GM23338 (cell line): Measurements from ENCODE around the gene ACP6. TPM values are rescaled to one million over a fixed set of nuclear protein-coding genes. Genes with fewer than 3 reads are reported as not detected.

Experiments used
- ATAC-seq: fragments of 200-7000 bp; cut with Tn5 transposase; 3 replicates; pipeline ENCODE4 v1.9.1; 2020
- DNase-seq: peaks from one replicate; pipeline ENCODE4 v3.0.0-alpha.2; 2015; ENCODE audit warnings: low spot score
- H2AFZ ChIP-seq: fragments of 200-600 bp; sonication (generic); 2 replicates; pipeline ENCODE4 v1.8.0; 2016; ENCODE audit warnings: antibody characterized with exemption, mild to moderate bottlenecking, moderate library complexity
- H3F3A ChIP-seq: fragments of 200-600 bp; sonication (generic); replicated peaks from 2 replicates; pipeline ENCODE4 v1.8.0; 2017; ENCODE audit warnings: antibody characterized with exemption, mixed run types, low read depth
- H3K27ac ChIP-seq: fragments of 200-600 bp; sonication (generic); 2 replicates; pipeline ENCODE4 v1.6.1; 2016; ENCODE audit warnings: low read depth
- H3K27me3 ChIP-seq: fragments of 200-600 bp; sonication (generic); 2 replicates; pipeline ENCODE4 v1.8.0; 2016; ENCODE audit warnings: mild to moderate bottlenecking, mixed run types, moderate library complexity; ENCODE audit not compliant: insufficient read depth
- H3K36me3 ChIP-seq: fragments of 200-600 bp; sonication (generic); 2 replicates; pipeline ENCODE4 v1.8.0; 2016; ENCODE audit warnings: mild to moderate bottlenecking; ENCODE audit not compliant: insufficient read depth
- H3K4me1 ChIP-seq: fragments of 200-600 bp; sonication (generic); 2 replicates; pipeline ENCODE4 v1.8.0; 2016; ENCODE audit warnings: mild to moderate bottlenecking, moderate library complexity; ENCODE audit not compliant: insufficient read depth
- H3K4me2 ChIP-seq: fragments of 200-600 bp; sonication (generic); 2 replicates; pipeline ENCODE4 v1.7.1; 2017; ENCODE audit warnings: mixed run types
- H3K4me3 ChIP-seq: fragments of 200-600 bp; sonication (generic); 2 replicates; pipeline ENCODE4 v1.6.1; 2016; ENCODE audit warnings: mixed run types
- H3K79me2 ChIP-seq: fragments of 200-600 bp; sonication (generic); replicated peaks from 2 replicates; pipeline ENCODE4 v1.8.0; 2017; ENCODE audit warnings: mild to moderate bottlenecking; ENCODE audit not compliant: insufficient read depth
- H3K9me2 ChIP-seq: fragments of 200-600 bp; sonication (generic); 2 replicates; pipeline ENCODE4 v1.8.0; 2017; ENCODE audit not compliant: insufficient read depth
- H4K20me1 ChIP-seq: fragments of 200-600 bp; sonication (generic); replicated peaks from 2 replicates; pipeline ENCODE4 v1.8.0; 2017; ENCODE audit warnings: mild to moderate bottlenecking; ENCODE audit not compliant: insufficient read depth
- H3K27ac Mint-ChIP-seq: 2 replicates; pipeline ENCODE4 v1.8.0; 2020; ENCODE audit warnings: inconsistent platforms, mild to moderate bottlenecking, moderate library complexity, mixed read lengths
- H3K27me3 Mint-ChIP-seq: 3 replicates; pipeline ENCODE4 v1.8.0; 2022; ENCODE audit warnings: low read depth, mild to moderate bottlenecking, moderate library complexity, mixed read lengths, inconsistent platforms; ENCODE audit not compliant: insufficient read depth, poor library complexity
- H3K36me3 Mint-ChIP-seq: 3 replicates; pipeline ENCODE4 v1.8.0; 2021; ENCODE audit warnings: low read depth, mild to moderate bottlenecking, inconsistent platforms, moderate library complexity, mixed read lengths
- H3K4me1 Mint-ChIP-seq: 3 replicates; pipeline ENCODE4 v1.8.0; 2020; ENCODE audit warnings: mild to moderate bottlenecking, inconsistent platforms, mixed read lengths
- H3K4me3 Mint-ChIP-seq: 3 replicates; pipeline ENCODE4 v1.8.0; 2021; ENCODE audit warnings: moderate library complexity, mild to moderate bottlenecking, inconsistent platforms, mixed read lengths
- H3K9me3 Mint-ChIP-seq: 3 replicates; pipeline ENCODE4 v1.8.0; 2020; ENCODE audit warnings: moderate library complexity, mild to moderate bottlenecking, inconsistent platforms, mixed read lengths
- CREB1 ChIP-seq: fragments of 250-450 bp; sonication (Bioruptor Pico); IDR thresholded peaks from 2 replicates; pipeline ENCODE4 v1.5.0; 2020; ENCODE audit warnings: low read depth, mild to moderate bottlenecking, moderate library complexity
- EZH2 ChIP-seq: fragments of 200-600 bp; sonication (generic); IDR thresholded peaks from one replicate; pipeline ENCODE4 v1.8.0; 2017; ENCODE audit warnings: antibody characterized with exemption, mild to moderate bottlenecking, low read depth; ENCODE audit not compliant: unreplicated experiment
- EZH2phosphoT487 ChIP-seq: fragments of 200-600 bp; sonication (generic); IDR thresholded peaks from one replicate; pipeline ENCODE4 v1.8.1; 2018; ENCODE audit warnings: antibody characterized with exemption; ENCODE audit not compliant: unreplicated experiment
- JUNB ChIP-seq: IDR thresholded peaks from one replicate; pipeline ENCODE4 v1.6.1; 2016; ENCODE audit warnings: antibody characterized with exemption; ENCODE audit not compliant: unreplicated experiment
- NANOG ChIP-seq: IDR thresholded peaks from 2 replicates; pipeline ENCODE4 v1.6.1; 2016; ENCODE audit warnings: antibody characterized with exemption, borderline replicate concordance
- POLR2AphosphoS5 ChIP-seq: IDR thresholded peaks from 2 replicates; pipeline ENCODE4 v1.6.1; 2016; ENCODE audit warnings: antibody characterized with exemption, low read depth
- STAT1 ChIP-seq: IDR thresholded peaks from one replicate; pipeline ENCODE4 v1.6.1; 2016; ENCODE audit warnings: antibody characterized with exemption; ENCODE audit not compliant: unreplicated experiment
- ZNF114 ChIP-seq: fragments of 250-450 bp; sonication (Bioruptor Pico); IDR thresholded peaks from 2 replicates; pipeline ENCODE4 v1.5.0; 2020; ENCODE audit warnings: mild to moderate bottlenecking, moderate library complexity
- ZNF331 ChIP-seq: fragments of 250-450 bp; sonication (Bioruptor Pico); IDR thresholded peaks from 2 replicates; pipeline ENCODE4 v1.5.0; 2020; ENCODE audit warnings: low read depth, mild to moderate bottlenecking, moderate library complexity
- polyA plus RNA-seq: library from polyadenylated mRNA; unstranded; fragments of >200 nt; fragmentation: Nextera tagmentation; extraction: Ambion mirVana; gene quantifications from 2 replicates; pipeline ENCODE4 v1.2.1, GENCODE V29; 2016
- total RNA-seq: library from RNA; depleted of rRNA; stranded (reverse); fragments of >200 nt; shearing (Covaris generic); gene quantifications from 2 replicates; pipeline ENCODE4 v1.2.3, GENCODE V29; 2014
- TF ChIP-seq, protein P1 (sequence below): IDR thresholded peaks from 2 replicates; pipeline ENCODE4 v1.6.1; 2016; ENCODE audit warnings: antibody characterized with exemption
- TF ChIP-seq, protein P2 (sequence below), 2 experiments: fragments of 200-600 bp in 1 of 2; sonication (generic) in 1 of 2; conservative IDR thresholded peaks; 2 replicates each; pipeline versions ENCODE4 v1.5.1 to v1.6.1; 2016 to 2017; ENCODE audit warnings: antibody characterized with exemption in 2 of 2, low read depth in 2 of 2, mild to moderate bottlenecking in 2 of 2, moderate library complexity in 1 of 2
- TF ChIP-seq, protein P3 (sequence below): fragments of 250-450 bp; sonication (Bioruptor Pico); IDR thresholded peaks from 2 replicates; pipeline ENCODE4 v1.5.0; 2020; ENCODE audit warnings: mild to moderate bottlenecking, moderate library complexity
- TF ChIP-seq, protein P4 (sequence below): IDR thresholded peaks from one replicate; pipeline ENCODE4 v1.6.1; 2018; ENCODE audit warnings: antibody characterized with exemption; ENCODE audit not compliant: unreplicated experiment

The ACP6 gene
- total and polyA plus RNA-seq, 2 experiments from 2014 or later, result 20.6 to 26.5 TPM

DNA sequence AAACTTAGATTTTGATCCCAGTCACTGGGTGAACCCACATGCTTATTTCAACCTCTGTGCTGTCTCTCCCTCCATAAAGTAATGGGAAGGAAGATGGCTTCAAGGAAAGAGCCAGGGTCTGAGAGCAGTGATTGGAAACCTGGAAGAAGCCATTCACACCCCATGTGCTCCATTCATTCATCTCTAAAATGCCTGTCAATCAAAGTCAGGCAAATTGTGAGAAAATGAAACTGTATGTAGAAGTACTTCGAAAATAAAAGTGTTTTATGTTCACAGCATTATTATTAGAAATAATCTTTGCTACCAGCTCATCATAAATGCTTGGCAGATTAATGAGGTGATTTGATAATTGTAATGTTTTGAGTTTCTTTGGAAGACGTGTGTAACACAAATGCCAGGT is 61.0 kb downstream of the ACP6 start:
- H3K27me3 Mint-ChIP-seq, result peaks cover 2% of the 10 kb centered on the region
- no peaks in the 10 kb centered on the region for H3F3A ChIP-seq
- no peak overlapping the region for H3K4me3 ChIP-seq

More for the DNA sequence above, 61.0 kb downstream of the ACP6 start:
- Mint-ChIP-seq H3K36me3 (peaks cover 75% of the 10 kb centered on the region), H3K9me3 (no peaks in the 10 kb centered on the region), H3K4me1 (peaks cover 14% of the 10 kb centered on the region), H3K4me3 (no peak overlapping the region), H3K27ac (no peak overlapping the region)
- Histone ChIP-seq H3K36me3 (peaks cover 24% of the 10 kb centered on the region), H3K4me1 (peaks cover 14% of the 10 kb centered on the region), H3K27ac (no peak overlapping the region), H2AFZ (no peak overlapping the region), H3K4me2 (no peak overlapping the region), H3K79me2 (peaks cover 16% of the 10 kb centered on the region), H3K9me2 (no peaks in the 10 kb centered on the region), H3K27me3 (no peaks in the 10 kb centered on the region), H4K20me1 (peaks cover 17% of the 10 kb centered on the region; the same call in 1 of the 2 replicates)
- TF ChIP-seq STAT1 (no peak), ZNF331 (CRISPR knock-in tag) (no peak), JUNB (no peak), ZNF114 (no peak), POLR2AphosphoS5 (no peak), NANOG (no peak), EZH2 (no peak), CREB1 (CRISPR knock-in tag) (no peak), EZH2phosphoT487 (no peak)
- TF ChIP-seq, protein P1, sequence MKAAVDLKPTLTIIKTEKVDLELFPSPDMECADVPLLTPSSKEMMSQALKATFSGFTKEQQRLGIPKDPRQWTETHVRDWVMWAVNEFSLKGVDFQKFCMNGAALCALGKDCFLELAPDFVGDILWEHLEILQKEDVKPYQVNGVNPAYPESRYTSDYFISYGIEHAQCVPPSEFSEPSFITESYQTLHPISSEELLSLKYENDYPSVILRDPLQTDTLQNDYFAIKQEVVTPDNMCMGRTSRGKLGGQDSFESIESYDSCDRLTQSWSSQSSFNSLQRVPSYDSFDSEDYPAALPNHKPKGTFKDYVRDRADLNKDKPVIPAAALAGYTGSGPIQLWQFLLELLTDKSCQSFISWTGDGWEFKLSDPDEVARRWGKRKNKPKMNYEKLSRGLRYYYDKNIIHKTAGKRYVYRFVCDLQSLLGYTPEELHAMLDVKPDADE, result no peak
- TF ChIP-seq, protein P2, sequence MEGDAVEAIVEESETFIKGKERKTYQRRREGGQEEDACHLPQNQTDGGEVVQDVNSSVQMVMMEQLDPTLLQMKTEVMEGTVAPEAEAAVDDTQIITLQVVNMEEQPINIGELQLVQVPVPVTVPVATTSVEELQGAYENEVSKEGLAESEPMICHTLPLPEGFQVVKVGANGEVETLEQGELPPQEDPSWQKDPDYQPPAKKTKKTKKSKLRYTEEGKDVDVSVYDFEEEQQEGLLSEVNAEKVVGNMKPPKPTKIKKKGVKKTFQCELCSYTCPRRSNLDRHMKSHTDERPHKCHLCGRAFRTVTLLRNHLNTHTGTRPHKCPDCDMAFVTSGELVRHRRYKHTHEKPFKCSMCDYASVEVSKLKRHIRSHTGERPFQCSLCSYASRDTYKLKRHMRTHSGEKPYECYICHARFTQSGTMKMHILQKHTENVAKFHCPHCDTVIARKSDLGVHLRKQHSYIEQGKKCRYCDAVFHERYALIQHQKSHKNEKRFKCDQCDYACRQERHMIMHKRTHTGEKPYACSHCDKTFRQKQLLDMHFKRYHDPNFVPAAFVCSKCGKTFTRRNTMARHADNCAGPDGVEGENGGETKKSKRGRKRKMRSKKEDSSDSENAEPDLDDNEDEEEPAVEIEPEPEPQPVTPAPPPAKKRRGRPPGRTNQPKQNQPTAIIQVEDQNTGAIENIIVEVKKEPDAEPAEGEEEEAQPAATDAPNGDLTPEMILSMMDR (conservative IDR thresholded peaks at IDR 0.05; ENCODE audit: low read depth in 2 of 2), result no peak
- TF ChIP-seq, protein P3, sequence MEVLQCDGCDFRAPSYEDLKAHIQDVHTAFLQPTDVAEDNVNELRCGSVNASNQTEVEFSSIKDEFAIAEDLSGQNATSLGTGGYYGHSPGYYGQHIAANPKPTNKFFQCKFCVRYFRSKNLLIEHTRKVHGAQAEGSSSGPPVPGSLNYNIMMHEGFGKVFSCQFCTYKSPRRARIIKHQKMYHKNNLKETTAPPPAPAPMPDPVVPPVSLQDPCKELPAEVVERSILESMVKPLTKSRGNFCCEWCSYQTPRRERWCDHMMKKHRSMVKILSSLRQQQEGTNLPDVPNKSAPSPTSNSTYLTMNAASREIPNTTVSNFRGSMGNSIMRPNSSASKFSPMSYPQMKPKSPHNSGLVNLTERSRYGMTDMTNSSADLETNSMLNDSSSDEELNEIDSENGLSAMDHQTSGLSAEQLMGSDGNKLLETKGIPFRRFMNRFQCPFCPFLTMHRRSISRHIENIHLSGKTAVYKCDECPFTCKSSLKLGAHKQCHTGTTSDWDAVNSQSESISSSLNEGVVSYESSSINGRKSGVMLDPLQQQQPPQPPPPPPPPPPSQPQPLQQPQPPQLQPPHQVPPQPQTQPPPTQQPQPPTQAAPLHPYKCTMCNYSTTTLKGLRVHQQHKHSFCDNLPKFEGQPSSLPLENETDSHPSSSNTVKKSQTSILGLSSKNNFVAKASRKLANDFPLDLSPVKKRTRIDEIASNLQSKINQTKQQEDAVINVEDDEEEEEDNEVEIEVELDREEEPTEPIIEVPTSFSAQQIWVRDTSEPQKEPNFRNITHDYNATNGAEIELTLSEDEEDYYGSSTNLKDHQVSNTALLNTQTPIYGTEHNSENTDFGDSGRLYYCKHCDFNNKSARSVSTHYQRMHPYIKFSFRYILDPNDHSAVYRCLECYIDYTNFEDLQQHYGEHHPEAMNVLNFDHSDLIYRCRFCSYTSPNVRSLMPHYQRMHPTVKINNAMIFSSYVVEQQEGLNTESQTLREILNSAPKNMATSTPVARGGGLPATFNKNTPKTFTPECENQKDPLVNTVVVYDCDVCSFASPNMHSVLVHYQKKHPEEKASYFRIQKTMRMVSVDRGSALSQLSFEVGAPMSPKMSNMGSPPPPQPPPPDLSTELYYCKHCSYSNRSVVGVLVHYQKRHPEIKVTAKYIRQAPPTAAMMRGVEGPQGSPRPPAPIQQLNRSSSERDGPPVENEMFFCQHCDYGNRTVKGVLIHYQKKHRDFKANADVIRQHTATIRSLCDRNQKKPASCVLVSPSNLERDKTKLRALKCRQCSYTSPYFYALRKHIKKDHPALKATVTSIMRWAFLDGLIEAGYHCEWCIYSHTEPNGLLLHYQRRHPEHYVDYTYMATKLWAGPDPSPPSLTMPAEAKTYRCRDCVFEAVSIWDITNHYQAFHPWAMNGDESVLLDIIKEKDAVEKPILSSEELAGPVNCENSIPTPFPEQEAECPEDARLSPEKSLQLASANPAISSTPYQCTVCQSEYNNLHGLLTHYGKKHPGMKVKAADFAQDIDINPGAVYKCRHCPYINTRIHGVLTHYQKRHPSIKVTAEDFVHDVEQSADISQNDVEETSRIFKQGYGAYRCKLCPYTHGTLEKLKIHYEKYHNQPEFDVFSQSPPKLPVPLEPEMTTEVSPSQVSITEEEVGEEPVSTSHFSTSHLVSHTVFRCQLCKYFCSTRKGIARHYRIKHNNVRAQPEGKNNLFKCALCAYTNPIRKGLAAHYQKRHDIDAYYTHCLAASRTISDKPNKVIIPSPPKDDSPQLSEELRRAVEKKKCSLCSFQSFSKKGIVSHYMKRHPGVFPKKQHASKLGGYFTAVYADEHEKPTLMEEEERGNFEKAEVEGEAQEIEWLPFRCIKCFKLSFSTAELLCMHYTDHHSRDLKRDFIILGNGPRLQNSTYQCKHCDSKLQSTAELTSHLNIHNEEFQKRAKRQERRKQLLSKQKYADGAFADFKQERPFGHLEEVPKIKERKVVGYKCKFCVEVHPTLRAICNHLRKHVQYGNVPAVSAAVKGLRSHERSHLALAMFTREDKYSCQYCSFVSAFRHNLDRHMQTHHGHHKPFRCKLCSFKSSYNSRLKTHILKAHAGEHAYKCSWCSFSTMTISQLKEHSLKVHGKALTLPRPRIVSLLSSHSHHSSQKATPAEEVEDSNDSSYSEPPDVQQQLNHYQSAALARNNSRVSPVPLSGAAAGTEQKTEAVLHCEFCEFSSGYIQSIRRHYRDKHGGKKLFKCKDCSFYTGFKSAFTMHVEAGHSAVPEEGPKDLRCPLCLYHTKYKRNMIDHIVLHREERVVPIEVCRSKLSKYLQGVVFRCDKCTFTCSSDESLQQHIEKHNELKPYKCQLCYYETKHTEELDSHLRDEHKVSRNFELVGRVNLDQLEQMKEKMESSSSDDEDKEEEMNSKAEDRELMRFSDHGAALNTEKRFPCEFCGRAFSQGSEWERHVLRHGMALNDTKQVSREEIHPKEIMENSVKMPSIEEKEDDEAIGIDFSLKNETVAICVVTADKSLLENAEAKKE (CRISPR knock-in tag), result no peak
- TF ChIP-seq, protein P4, sequence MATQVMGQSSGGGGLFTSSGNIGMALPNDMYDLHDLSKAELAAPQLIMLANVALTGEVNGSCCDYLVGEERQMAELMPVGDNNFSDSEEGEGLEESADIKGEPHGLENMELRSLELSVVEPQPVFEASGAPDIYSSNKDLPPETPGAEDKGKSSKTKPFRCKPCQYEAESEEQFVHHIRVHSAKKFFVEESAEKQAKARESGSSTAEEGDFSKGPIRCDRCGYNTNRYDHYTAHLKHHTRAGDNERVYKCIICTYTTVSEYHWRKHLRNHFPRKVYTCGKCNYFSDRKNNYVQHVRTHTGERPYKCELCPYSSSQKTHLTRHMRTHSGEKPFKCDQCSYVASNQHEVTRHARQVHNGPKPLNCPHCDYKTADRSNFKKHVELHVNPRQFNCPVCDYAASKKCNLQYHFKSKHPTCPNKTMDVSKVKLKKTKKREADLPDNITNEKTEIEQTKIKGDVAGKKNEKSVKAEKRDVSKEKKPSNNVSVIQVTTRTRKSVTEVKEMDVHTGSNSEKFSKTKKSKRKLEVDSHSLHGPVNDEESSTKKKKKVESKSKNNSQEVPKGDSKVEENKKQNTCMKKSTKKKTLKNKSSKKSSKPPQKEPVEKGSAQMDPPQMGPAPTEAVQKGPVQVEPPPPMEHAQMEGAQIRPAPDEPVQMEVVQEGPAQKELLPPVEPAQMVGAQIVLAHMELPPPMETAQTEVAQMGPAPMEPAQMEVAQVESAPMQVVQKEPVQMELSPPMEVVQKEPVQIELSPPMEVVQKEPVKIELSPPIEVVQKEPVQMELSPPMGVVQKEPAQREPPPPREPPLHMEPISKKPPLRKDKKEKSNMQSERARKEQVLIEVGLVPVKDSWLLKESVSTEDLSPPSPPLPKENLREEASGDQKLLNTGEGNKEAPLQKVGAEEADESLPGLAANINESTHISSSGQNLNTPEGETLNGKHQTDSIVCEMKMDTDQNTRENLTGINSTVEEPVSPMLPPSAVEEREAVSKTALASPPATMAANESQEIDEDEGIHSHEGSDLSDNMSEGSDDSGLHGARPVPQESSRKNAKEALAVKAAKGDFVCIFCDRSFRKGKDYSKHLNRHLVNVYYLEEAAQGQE, result no peak
- ATAC-seq (no peak), DNase-seq (no peak)
